A204.1 (cell line): ENCODE measurements around the gene RPL38.

Source experiments
- FAIRE-seq: peaks from 2 replicates; lab custom pipeline; 2012; peaks lifted over from hg19 to GRCh38; lab: Jason Lieb, UNC

RPL38 gene

DNA sequence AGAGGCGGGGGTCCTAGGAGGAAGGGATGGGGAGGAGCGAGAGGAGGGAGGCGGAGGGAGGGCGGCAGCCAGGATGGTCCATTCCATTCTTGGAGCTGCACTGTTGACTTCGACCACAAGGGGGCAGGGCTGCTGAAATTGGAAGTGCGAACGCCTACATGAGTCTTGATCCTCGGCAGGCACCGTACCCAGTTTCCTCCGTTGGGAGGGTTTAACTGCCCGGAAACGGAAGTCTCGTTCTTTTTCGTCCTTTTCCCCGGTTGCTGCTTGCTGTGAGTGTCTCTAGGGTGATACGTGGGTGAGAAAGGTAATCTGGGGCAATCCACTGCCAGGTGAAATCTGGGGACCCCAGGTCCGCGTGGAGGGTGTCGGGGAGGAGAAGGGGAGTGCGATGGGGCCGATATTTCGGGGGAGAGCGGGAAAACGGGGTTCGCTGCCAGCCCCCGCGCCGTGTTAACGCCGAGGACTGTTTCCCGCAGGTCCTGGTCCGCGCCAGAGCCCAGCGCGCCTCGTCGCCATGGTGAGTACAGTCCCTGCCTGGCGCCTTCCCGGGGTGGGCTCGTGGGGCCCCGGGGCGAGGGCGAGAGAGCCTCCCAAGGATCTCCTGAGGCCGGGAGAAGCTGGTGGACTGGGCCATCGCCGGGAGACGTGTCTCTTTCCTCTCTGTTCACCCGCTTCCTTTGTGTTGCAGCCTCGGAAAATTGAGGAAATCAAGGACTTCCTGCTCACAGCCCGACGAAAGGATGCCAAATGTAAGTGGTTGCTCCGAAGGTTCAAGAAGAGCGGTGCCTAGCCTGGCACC lies at the start of gene RPL38:
Gene RPL38 (plus strand): TSS at position 240 of the 802 bp plus-strand sequence. CDS start 278 bp downstream, at position 518.
- peak; percentile 90 for FAIRE-seq

DNA sequence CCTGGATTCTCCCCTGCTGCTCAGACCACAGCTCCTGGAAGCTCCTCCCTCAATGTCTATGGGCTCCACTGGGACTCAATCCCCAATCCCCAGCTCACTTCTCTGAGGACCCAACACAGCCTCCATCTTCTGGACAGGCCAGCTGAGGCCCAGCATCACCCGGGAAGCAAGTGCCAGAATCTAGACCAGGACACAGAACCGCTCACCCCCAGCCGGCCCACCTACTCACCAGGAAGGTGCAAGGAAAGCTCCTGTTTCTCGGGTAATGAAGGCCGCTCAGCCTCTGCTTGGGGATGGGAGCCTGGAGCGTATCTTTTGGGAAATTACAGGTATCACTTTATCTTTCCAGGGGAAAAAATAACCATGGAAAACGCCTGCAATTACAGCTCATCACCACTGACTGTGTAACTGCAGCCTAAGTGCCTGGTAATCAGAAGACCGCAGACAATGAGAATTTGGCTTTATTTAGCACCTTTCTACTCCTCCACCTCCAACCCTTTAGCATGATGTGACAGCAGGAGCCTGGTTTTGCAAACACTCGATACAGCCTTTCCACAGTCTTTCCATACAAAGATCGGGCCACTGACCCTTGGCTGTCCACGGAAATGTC lies 49.6 kb upstream of the RPL38 start:
- no peak for FAIRE-seq

DNA sequence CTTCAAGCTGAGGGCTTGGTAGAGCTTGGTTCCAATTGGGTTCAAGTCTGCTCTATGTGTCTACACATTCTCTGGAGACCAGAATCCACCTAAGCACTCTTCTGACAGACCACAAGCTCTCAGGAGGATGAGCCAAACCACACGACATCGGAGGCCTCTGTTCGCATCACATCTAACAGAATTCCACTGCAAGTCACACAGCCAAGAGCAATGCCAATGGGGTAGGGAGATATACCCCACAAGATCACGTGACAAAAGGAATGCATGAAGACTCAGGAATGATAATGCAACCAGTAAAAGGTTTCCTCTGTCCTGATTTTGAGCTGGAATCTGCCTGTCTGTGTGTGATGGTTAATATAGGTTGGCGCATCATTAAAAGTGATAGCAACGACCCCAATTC lies 46.6 kb upstream of the RPL38 start:
- no peak for FAIRE-seq

DNA sequence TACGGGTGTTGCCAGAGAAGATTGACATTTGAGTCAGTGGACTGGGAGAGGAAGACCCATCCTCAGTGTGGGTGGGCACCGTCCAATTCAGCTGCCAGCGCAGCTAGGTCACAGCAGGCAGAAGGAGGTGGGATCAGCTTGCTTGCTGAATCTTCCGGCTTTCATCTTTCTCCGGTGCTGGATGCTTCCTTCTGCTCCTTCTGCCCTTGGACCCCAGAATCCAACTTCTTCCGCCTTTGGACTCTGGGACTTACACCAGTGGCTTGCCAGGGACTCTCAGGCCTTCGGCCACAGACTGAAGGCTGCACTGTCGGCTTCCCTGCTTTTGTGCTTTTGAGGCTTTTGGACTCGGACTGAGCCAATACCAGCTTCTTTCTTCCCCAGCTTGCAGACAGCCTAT lies 46.1 kb upstream of the RPL38 start:
- no peak for FAIRE-seq

DNA sequence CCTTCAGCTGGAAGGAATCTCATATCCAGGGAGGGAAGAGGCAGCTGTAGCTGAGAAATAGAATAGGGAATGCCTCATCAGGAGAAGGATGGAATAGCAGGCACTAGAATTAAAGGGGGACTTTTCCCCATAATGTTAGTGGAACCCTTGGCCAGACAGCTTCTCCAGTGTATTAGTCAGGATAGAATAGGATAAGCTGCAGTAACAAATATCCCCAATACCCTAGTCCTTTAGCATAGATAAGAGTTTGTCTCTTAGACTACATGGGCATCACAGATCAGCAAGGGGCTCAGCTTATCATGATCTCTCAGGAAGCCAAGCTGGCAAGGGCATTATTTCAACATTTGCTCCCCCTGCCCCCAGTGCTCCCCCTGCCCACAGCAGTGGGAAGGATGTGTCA lies 44.7 kb upstream of the RPL38 start:
- no peak for FAIRE-seq

DNA sequence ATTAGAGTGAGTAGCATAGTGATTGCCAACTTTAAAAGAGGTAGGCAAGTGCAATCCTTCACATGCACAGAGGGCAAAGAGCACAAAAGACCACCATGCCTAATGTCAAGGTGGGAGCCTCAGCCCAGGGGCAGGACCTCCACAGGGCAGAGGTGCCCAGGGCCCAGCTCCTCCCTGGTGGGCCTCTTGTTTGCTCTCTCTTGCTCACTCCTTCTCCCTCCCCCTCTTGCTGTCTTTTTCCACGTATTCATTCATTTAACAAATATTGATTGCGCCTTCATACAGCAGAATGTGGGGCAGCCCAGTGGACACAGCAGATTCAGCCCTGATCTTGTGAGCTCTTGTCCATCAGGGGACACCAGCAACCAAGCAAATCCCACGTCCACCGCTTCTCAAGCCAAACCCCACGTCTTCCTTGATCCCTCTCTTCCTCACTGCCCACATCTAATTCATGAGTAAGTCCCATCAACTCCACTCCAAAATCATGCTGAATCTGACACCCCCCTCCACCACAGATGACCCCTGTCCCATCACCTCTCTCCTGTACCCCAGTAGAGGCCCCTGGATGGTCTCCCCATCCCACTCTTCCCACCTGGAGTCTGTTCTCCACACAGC lies 44.1 kb upstream of the RPL38 start:
- no peak for FAIRE-seq

DNA sequence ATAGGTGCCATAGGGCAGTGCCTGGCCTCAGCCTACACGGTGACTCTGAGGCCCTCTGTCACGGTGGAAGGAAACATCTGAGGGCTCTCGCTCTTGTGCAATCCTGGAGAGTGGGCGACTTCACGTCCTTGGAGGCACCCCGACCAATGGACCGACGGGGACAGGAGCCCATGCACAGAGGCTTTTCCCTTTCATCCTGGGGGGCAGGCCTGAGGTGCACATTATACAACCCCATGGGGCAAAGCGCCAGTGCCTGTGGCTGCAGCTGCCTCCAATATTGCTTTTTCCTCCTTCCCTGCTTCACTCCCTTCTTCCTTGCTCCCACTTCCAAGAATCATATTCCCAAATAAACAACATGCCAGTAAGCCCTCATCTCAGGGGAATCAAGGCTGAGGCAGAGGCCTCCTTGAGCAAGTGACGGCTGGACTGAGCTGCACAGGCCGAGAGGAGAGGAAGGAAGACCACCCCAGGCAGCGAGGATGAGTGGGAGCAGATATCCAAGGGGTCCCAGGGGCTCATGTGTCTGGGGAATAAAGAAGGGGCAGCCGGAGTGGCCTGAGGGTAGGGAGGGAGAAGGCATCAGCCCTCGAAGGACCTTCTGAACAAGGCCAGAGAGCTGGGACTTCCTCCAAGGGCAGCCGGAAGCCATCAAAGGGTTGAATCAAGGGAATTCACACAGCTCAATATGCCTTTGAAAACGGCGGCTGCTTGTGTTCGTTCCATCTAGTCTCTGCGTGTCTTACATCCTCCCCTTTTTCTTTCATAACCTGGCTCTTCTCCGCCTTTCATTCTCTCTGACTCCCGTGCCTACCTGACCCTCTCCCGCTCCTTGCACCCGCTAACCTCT lies 42.6 kb upstream of the RPL38 start:
- no peak for FAIRE-seq

DNA sequence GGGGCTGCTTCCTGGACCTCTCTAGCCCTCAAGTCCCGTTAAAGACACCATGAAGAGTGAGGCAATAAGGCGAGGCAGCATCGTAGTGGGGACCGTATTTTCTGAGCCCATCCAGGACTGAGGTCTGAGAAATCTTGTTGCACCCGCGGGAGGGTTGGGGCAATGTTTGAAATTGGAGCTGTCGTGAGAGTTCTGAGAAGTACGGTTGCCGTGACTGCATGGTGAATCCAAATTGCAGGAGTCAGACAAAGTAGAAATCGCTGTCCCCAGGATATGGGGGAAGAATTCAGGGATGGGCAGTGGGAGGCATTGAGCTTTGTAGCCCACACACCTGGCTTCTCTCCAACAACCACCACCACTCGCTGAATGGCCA lies 42.0 kb upstream of the RPL38 start:
- no peak for FAIRE-seq

DNA sequence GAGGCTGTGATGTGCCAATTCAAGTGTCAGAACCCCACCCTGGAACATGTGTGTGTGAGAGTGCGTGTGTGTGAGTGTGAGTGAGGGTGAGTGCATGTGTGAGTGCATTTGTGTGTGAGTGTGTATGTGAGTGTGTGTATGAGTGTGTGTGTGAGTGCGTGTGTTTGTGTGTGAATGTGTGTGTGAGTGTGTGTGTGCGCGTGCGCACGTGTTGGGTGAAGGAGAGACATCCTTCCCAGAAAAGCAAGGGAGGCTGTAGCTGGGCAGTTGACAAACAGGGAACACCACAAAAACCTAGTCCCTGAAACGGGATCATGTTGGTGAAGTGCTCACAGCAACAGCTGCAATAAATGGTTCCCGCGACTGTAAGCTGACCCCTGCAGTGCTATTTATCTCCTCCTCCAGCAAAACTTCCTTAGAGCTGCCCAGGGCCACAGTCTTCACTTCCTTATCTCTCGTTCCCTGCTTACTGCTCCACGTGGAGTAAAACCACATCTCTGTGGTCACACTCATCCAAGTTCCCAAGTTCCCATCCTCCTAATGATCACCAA lies 40.1 kb upstream of the RPL38 start:
- FAIRE-seq: no peak

DNA sequence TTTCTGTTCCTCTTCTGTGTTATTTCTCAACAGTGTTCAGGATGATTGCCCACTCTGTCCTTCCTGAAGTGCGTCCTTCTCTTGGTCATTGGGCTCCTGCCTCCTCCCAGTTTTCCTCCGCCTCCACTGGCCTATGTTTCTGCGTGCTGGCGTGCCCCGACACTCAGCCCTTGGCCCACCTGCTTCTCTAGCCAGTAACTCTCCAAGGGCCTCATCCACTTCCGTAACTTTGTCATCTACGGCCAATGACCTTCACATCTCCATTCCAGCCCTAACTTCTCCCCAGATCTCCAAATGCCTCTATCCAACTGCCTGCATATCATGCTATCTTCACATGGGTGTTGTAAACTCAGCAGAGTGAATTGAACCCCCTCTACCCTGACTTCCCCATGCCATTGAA lies 39.6 kb upstream of the RPL38 start:
- FAIRE-seq: no peak

DNA sequence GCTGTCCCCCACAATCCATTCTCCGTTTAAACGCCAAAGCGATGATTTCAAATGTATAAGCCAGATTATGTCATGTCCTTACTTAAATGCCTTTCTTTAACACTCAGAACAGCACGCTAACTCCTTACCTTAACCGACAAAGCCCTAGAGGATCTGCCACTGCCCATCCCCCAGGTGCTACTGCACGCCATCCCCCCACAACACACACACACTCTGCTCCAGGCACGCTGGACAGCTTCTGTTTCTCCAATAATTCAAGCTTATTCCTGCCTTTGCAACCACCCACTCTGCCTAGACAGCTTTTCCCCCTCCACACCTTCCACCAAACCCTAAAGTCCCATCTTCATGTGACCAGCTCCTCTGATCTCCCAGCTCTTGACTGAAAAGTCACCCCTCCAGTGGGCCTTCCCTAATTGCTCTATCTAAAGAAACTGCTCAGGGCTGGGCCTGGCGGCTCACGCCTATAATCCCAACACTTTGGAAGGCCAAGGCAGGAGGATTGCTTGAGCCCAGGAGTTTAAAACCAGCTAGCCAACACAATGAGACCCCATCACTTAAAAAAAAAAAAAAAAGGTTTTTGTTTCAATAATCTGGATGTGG lies 38.9 kb upstream of the RPL38 start:
- no peak for FAIRE-seq

DNA sequence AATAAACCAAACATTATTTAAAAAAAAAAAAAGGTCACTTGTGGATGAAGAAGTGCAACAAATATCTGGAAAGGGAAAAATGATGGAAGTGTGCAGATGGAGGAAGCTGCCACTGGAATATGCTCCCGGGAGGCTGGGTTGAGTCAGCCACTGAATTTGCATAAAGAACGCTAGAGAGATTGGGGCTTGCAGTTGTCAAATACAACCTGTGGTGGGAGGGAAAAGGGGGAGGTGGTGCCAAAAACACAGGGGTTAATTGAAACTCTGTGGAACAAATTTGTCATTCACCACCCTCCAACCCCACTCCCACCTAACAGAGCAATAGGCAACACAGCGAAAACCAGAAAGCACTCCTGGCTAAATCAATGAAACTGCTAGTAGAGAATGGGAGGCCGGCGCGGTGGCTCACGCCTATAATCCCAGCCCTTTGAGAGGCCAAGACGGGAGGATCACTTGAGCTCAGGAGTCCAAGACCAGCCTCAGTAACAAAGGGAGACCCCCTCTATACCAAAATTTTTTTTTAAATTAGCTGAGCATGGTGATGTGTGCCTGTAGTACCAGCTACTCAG lies 37.6 kb upstream of the RPL38 start:
- no peak for FAIRE-seq

DNA sequence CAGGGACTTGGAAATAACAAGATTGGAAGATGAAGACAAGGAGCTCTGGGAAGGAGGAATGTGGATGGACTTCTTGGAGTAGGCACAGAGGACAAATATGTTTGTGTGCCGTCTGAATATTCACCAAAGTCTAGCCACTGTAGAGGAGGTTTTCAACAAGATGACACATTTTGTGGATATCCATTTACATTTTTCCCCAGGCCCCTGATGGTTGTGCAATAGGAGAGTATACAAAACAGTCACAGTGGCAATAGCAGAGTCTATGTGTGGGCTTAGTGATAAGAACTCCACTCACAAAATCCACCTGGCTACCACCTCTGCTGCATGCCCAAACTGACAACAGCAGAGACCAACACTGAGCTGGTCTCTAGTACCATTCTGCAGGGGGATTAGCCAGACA lies 32.6 kb upstream of the RPL38 start:
- FAIRE-seq: no peak

DNA sequence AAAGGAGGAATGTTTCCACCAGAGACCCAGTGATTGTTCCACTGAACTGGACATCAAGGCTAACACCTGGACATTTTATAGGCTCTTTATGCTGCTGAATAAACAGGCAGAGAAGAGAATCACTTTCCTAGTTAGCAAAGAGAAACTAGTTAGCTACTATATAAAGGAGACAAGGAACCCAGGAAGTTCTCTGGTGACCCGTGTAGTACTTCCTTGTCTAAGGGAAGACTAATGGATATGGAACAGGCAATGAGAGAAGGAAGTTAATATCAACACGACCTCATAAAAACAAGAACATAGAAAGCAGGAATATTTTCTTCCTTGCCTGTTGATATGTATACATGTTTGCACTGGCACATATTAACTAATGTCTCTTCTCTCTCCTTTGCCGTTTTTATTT lies 30.8 kb upstream of the RPL38 start:
- FAIRE-seq: no peak

DNA sequence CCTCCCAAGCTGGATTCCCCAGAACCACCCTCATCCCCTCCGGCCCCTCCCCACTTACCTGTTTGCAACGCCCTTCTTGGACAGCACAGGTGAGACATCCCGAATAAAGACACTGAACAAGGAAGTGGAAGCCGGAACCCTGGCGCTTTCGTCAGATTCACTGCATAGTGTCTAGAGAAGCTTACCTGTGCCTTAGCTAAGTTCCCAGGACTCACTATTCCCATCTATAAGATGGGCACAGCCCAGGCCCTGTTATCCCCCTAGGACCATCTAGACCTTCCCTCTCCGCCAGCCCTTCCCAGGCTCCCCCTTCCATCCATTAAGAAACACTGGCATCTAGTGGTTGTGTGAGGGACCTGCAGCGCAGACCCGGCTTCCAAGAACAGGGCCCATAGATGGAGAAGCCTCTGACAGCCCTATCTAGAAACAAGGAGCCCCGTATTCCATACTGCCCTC lies 26.9 kb upstream of the RPL38 start:
- FAIRE-seq: no peak

DNA sequence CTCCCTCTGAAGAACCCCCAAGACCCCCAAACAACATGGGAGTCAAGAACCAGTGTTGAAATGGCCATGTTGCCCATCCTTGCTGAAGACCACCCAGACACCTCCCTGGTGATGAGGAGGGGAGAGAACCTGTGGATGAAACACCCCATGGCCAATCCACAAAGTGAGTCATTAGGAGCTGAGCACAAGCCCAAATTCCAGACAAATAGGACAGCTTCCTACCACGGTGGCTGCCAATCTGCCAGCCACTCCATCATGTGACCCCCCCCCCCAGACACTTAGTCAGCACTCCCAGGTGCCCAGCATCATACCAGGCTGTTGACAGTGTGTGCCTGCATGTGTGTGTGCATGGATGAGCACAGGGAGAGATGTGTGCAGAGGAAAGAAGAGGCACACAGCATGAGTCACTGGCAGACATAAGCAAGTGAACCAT lies 26.4 kb upstream of the RPL38 start:
- FAIRE-seq: no peak

DNA sequence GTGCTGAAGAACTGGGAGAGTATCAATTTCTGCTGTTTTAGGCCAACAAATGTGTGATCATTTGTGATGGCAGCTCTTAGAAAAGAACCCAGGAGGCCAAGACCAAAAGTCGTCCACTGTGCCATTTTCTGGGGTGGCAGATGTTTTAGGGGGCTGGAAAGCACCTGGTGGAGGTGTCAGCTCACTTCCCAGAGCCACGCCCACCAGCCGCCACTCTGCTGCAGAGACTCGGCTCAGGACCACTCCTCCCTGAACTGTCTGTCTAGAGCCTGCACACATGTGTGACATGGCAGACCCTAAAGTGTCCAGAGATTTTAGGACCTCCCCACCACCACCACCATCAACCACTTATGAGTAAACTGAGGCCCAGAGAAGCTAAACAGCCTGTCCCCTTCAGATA lies 23.9 kb upstream of the RPL38 start:
- no peak for FAIRE-seq

DNA sequence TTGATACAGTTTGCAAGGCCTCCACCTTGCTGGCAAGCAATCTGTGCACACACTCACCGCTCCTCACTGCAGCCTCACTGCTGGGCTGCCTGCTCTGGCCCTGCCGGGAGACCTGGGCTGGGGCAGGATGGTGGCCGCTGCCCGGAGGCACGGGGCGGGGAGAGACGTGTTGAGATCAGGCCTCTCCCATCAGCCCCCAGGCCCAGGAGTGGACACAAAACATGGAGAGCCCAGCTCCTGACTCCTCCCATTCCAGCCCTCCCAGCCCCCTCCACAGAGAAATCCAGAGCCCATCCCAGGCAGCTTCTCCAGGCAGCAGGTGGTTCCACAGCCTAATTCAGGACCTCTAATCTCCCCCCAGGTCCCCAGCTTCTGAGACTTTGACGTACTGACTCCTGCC lies 23.1 kb upstream of the RPL38 start:
- FAIRE-seq: no peak

DNA sequence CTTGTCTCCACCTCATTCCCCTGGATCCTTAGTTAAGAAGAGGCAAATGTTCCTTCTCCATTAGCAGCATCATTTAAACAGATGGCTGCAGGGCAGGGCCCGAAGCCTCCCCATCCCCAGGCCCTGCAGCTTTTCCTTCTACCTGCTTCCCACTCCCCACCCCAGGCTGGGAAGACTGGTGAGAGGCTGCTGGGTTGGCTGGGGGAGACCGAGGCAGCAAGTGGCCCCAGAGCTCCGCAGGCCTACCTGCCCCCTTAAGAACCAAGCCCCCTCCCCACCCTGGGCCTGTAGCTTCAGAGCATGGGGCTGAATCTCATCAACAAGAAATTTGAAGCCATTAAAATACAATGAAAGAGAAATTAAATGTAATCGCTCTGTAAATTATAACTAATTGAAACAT lies 22.1 kb upstream of the RPL38 start:
- no peak for FAIRE-seq

DNA sequence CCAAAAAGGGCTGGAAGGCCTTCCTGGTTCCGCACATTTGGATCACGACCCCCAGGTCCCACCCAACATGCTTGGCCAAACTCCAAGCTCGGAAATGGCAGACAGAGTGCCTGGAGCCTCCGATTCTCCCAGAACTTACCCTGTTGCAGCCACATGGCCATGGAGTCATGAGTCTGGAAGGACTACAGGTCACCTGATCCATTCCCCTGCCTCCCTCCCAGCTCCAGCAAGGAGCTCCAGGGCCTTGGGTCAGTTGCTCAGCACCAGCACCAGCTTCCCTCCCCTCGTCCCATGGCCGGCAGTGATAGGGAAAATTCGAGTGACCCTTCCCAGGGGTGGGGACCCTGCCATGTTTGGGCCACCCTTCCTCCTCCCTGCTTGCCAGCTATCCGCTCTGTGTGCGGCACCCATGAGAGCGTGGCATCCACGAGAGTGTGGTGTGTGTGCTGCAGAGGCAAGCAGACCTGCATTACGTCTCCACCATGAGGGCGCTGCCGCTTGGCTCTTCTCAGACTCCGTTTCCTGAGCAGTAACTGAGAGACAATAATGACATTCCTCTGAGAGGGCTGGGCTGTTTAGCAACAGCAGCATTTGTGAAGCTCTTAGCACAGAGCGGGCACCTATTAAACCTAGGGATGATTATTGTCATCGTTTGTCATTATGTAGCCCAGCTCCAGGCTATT lies 21.3 kb upstream of the RPL38 start:
- no peak for FAIRE-seq

DNA sequence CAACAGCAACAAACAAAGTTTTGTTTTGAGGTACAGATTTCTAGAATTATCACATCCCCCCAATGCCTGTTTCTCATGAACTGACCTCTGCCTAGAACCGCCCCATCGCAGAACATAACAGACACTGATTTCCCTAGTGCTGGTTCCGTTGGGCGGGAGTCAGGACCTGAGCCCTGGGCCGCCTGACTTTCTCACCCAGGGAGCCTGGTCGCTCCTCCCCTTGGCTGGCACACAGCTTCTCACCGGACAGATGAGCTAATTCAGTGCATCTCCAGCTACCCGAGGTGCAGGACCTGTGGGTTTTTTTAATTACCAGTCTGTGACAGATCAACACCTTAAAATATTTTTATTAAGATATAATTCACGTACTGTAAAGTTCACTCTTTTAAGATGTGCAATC lies 20.1 kb upstream of the RPL38 start:
- FAIRE-seq: no peak
